IPS DF 6.9 (cell line): ENCODE measurements around the gene COTL1.

Experiments
- DNase-seq: peaks from one replicate; pipeline ENCODE4 v3.0.0-alpha.2; 2013; ENCODE audit warnings: low read depth, low spot score
- H3K27ac ChIP-seq: one replicate; pipeline ENCODE4 v1.5.1; 2013; ENCODE audit warnings: low read length, control low read depth
- H3K27me3 ChIP-seq: 2 replicates; pipeline ENCODE4 v1.6.1; 2013; ENCODE audit warnings: mild to moderate bottlenecking, low read length; ENCODE audit not compliant: control insufficient read depth, insufficient read depth
- H3K36me3 ChIP-seq: 2 replicates; pipeline ENCODE4 v1.6.1; 2013; ENCODE audit warnings: low read length; ENCODE audit not compliant: control insufficient read depth, insufficient read depth
- H3K4me1 ChIP-seq: 2 replicates; pipeline ENCODE4 v1.6.1; 2013; ENCODE audit warnings: low read length; ENCODE audit not compliant: control insufficient read depth, insufficient read depth
- H3K4me3 ChIP-seq: 2 replicates; pipeline ENCODE4 v1.5.1; 2013; ENCODE audit warnings: mild to moderate bottlenecking, low read length
- H3K9me3 ChIP-seq: 2 replicates; pipeline ENCODE4 v1.6.1; 2013; ENCODE audit warnings: low read length, inconsistent platforms; ENCODE audit not compliant: control insufficient read depth, insufficient read depth
- WGBS: extraction: QIAGEN DNeasy Blood & Tissue Kit; methylation state at CpG from one replicate; pipeline ENCODE4 v1.1.7; 2013; ENCODE audit warnings: mixed read lengths, missing lambda C conversion rate; ENCODE audit not compliant: insufficient read length, insufficient coverage; 5-methylcytosine and 5-hydroxymethylcytosine counted together

COTL1 gene

DNA sequence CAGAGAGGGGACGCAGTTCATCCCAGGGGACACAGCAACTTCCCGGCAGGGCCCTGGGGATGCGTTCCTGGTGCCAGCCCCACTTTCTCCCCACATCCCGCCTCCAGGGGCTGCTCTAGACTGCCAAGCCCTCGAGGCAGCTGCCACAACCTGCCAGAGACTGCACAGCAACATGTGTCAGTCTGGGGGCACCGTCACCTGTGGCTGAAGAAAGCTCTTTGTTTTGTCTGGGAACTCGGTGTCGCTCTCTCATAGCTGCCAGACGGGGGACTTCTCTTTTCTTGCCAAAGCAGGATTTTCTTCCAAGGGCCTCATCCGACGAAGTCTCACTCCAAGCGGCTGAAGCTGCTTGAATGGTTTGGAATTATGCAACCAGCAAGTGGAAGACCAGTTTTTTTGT is 43.7 kb downstream of the COTL1 start:
- Histone ChIP-seq H3K4me1 (no peaks in the 10 kb centered on the region), H3K27me3 (no peaks in the 10 kb centered on the region), H3K36me3 (no peaks in the 10 kb centered on the region), H3K9me3 (no peaks in the 10 kb centered on the region), H3K4me3 (no peak overlapping the region), H3K27ac (no peak overlapping the region)
- DNase-seq = no peak
- no CpG with 5 or more reads among the region's 12 CpGs for WGBS

GRCh38 chr16:84572096-84572495 is 45.8 kb downstream of the COTL1 start:
- no peak for DNase-seq
- peaks cover 5% of the 10 kb centered on the region for H3K4me1 ChIP-seq
- H3K4me3 ChIP-seq = no peak overlapping the region
- no peaks in the 10 kb centered on the region for H3K36me3 ChIP-seq
- H3K27ac ChIP-seq = no peak overlapping the region
- H3K9me3 ChIP-seq = no peaks in the 10 kb centered on the region
- WGBS = no CpG with 5 or more reads among the region's 5 CpGs
- no peaks in the 10 kb centered on the region for H3K27me3 ChIP-seq

DNA sequence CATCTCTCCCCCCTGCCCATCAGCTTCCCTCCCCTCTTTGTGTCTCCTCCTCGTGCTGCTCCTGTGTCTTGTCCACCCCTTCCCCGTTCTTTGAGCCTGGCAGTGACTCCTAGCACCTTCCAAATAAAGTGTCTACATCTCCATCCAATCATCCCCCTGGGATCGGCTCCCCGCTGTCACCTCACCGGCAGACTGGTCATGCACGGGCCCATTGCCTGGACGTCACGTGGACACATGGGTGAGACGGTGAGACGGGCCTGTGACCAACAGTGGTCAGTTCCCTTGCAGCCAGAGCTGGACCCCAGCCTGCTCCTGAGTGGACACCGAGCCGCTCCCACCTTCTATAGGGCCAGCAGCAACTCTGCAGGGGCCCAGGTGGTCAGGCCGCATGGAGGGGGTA is 46.4 kb downstream of the COTL1 start:
- Histone ChIP-seq H3K4me1 (peaks cover 11% of the 10 kb centered on the region), H3K9me3 (no peaks in the 10 kb centered on the region), H3K36me3 (no peaks in the 10 kb centered on the region), H3K27me3 (no peaks in the 10 kb centered on the region), H3K27ac (no peak overlapping the region), H3K4me3 (no peak overlapping the region)
- DNase-seq = no peak
- no CpG with 5 or more reads among the region's 13 CpGs for WGBS

- no peak overlapping the region for H3K4me3 ChIP-seq
- no peak overlapping the region for H3K27ac ChIP-seq
- H3K27me3 ChIP-seq = no peaks in the 10 kb centered on the region
- no peaks in the 10 kb centered on the region for H3K9me3 ChIP-seq
- H3K4me1 ChIP-seq = peaks cover 14% of the 10 kb centered on the region
- no peaks in the 10 kb centered on the region for H3K36me3 ChIP-seq
- no CpG with 5 or more reads among the region's 14 CpGs for WGBS
- no peak for DNase-seq
These were observed 47.0 kb downstream of the COTL1 start for GRCh38 chr16:84570739-84571403.

GRCh38 chr16:84569382-84569987 is 48.4 kb downstream of the COTL1 start:
- Histone ChIP-seq H3K27me3 (no peaks in the 10 kb centered on the region), H3K4me1 (peaks cover 14% of the 10 kb centered on the region), H3K27ac (no peak overlapping the region), H3K4me3 (no peak overlapping the region), H3K36me3 (no peaks in the 10 kb centered on the region), H3K9me3 (no peaks in the 10 kb centered on the region)
- DNase-seq = no peak
- no CpG with 5 or more reads among the region's 9 CpGs for WGBS

DNA sequence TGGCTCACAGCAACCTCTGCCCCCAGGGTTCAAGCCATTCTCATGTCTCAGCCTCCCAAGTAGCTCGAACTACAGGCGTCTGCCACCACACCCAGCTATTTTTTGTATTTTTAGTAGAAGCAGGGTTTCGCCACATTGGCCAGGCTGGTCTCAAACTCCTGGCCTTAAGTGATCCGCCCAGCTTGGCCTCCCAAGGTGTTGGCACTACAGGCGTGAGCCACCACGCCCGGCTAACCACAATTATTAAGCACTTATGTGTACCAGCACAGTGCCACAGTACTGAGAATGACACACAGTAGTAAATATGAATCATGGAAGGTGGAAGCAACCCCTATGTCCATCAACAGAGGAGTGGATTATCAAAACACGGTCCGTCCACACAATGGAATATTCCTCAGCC is 49.8 kb downstream of the COTL1 start:
- WGBS = no CpG with 5 or more reads among the region's 9 CpGs
- H3K4me3 ChIP-seq = no peak overlapping the region
- no peaks in the 10 kb centered on the region for H3K9me3 ChIP-seq
- no peaks in the 10 kb centered on the region for H3K27me3 ChIP-seq
- no peak for DNase-seq
- H3K4me1 ChIP-seq = peaks cover 14% of the 10 kb centered on the region
- H3K36me3 ChIP-seq = no peaks in the 10 kb centered on the region
- H3K27ac ChIP-seq = no peak overlapping the region

DNA sequence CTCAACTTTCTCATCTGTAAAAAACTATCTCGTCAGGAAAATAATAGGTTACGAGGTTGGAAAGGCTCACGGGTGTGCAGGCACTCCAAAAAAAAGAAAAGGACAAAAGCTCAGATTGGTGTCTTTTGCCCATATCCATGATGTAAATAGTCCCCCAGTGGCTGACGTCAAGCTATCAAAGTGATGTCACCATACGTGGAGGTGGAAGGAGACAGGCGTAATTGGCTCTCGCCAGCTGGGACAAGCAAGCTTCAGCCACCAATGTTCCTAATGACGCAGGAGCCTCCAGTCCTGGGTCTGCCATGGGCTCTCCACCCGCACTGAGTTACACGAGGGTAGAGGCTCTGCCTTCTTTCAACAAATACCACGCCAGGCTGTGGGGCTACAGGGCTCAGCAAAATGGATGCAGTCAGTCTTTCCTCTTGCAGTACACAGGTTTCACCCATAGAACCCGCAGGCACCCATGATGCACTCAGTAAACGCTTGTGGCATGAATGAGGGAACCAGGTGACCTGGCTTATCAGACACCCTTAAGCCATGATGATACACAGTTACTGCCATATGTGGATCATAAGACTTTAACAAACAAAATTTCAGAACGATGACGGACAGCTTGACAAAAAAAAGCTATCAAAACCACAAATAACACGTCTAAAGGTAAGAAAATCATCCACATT is 50.5 kb downstream of the COTL1 start:
- no peaks in the 10 kb centered on the region for H3K27me3 ChIP-seq
- no peak overlapping the region for H3K4me3 ChIP-seq
- WGBS = no CpG with 5 or more reads among the region's 16 CpGs
- peaks cover 14% of the 10 kb centered on the region for H3K4me1 ChIP-seq
- H3K27ac ChIP-seq = no peak overlapping the region
- no peaks in the 10 kb centered on the region for H3K9me3 ChIP-seq
- no peak for DNase-seq
- no peaks in the 10 kb centered on the region for H3K36me3 ChIP-seq

- Histone ChIP-seq H3K9me3 (no peaks in the 10 kb centered on the region), H3K36me3 (no peaks in the 10 kb centered on the region), H3K27me3 (no peaks in the 10 kb centered on the region), H3K4me1 (peaks cover 16% of the 10 kb centered on the region), H3K4me3 (no peak overlapping the region), H3K27ac (no peak overlapping the region)
- DNase-seq = no peak
- WGBS = no CpG with 5 or more reads among the region's 21 CpGs
These were observed 51.2 kb downstream of the COTL1 start for GRCh38 chr16:84566545-84567257.

DNA sequence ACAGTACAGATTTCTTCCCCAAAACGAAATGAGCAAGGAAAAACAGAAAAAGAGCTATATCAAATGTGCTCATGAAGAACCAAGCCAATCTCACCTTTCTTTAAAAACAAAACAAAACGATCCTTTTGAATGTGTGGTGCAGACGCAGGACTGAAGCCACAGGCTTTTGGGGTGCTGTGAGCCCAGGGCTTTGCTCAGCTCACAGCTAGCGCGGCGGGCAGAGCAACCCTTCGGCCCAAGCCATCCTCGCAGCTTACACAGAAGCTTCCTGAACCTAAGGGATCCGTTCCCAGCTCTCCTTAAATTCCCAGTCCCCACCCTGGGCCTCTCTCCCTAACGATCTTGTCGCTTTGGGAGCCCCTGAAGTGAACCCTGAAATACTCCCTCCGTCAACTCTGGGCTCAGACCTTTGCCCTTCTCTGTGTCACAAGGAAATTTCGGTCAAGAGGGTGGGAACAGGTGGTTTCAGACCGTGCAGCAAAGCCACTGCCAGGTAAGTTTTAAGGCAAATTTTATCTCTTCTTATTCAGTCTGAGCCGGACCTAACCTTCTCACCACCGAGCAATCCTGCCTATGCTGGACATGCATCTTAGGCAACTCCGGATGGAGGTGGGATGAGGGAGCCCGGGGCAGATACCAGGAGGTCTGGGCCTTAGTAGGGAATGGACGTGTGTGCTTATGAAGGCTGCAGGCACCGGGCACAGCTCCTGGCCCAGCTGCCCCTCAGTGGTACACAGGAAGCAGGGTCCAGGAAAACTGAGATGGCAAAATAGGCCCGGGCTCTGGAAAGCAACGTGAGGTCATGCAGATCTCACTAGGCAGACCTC is 52.0 kb downstream of the COTL1 start:
- WGBS = no CpG with 5 or more reads among the region's 22 CpGs
- H3K27ac ChIP-seq = no peak overlapping the region

More for the DNA sequence above, 52.0 kb downstream of the COTL1 start:
- H3K4me3 ChIP-seq = no peak overlapping the region
- DNase-seq = no peak
- H3K36me3 ChIP-seq = no peaks in the 10 kb centered on the region
- H3K4me1 ChIP-seq = peaks cover 18% of the 10 kb centered on the region
- H3K27me3 ChIP-seq = no peaks in the 10 kb centered on the region
- no peaks in the 10 kb centered on the region for H3K9me3 ChIP-seq
